DND-41 (cell line): ENCODE data around the gene PNPLA1.

Experiments
- CTCF ChIP-seq: IDR thresholded peaks from 2 replicates; pipeline ENCODE4 v1.5.1; 2012; ENCODE audit warnings: borderline replicate concordance, low read length, moderate library complexity, mild to moderate bottlenecking; ENCODE audit not compliant: poor library complexity, severe bottlenecking; ENCODE audit errors: extremely low read depth
- EZH2 ChIP-seq: IDR thresholded peaks from 3 replicates; pipeline ENCODE4 v1.6.1; 2012; ENCODE audit warnings: borderline replicate concordance, low read depth, mild to moderate bottlenecking, moderate library complexity, low read length, inconsistent platforms; ENCODE audit not compliant: severe bottlenecking

- TF ChIP-seq CTCF: no peak
- TF ChIP-seq EZH2: no peak
Measured at GRCh38 chr6:36265744-36266143, 4.1 kb upstream of the PNPLA1 start.
